EH (cell line): ENCODE data around the gene HSPB2.
A peak's percentile ranks its signal among the peaks of the same experiment; 100 is the strongest.

Experiments
- DNase-seq: peaks from one replicate; pipeline ENCODE4 v3.0.0-alpha.2; 2015; ENCODE audit warnings: low read depth

Gene HSPB2

DNA sequence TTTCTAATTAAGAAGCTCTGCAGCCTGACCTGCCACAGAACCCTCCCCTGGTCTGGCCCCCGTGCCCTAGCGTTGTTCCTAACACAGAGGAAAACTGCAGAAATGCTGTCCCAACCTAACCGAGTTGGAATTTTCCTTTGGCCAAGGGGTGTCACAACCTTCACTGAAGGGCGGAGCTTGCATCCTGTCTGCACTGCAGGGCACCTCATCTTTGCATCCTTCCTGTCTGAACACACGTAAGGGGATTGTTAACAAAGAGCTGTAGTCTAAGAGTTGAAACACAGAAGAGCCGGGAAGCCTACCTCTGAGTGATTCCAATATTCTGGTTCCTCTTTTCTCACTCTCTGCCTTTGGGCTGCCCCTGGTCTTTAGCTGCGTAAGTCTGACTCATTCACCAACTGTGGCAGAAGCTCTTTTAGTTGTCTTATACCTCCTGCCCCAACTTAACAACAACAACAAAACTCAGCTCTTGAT lies 26.2 kb downstream of the HSPB2 start:
- peak; percentile 63 for DNase-seq

DNA sequence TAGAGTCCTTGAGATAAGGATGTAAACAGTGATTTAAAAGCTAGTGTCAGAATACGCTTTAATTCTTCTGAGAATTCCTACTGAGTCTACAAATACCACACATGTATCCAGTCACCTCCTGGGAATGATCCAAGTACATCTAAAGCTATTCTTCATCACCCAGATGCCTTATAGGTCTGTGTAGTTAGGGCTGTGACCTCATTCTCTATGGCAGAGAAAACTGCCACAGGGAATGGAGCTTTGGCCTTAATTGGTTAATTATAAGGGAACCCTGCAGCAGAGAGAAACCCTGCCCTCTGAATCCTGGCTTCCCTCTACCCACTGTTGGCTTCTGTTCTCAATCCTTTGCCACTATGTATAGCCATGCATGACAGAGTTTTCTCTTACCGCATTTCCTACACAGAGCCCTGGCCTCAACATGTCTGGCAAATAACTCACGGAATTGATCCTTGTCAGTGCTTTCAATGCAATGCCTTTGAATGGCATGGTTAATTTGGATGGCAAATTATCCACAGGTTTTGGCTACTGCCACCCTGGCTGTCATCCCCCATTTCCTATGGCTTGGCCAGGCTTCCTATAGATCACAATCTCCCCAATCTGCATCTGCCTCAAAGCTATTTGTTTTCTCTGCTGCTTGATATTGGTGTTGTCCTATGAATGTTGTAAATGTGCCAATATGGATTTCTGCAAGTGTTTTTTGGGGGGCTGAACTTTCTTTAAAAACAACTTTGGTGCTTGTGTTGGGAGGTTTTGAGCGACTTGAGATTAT lies 27.5 kb downstream of the HSPB2 start:
- peak; percentile 93 for DNase-seq

DNA sequence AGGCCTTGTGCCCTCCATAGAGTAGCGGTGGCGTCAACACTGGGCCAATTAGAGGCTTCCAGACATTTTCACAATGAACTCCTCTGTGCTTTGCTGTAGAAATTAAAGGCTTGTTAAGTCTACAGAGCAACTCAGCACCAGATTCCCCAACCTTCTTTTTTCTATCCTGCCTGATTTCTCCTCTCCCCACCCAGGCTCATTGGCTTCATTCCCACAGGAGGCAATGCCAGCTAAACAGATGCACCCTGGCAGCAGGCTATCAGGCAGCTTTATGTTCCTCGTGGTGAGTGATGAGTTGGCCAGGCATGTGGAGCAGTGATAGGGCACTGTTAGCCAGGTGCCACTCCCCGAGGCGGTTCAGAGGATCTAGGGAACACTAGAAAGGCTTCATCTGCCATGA lies 29.4 kb downstream of the HSPB2 start:
- DNase-seq, result no peak

DNA sequence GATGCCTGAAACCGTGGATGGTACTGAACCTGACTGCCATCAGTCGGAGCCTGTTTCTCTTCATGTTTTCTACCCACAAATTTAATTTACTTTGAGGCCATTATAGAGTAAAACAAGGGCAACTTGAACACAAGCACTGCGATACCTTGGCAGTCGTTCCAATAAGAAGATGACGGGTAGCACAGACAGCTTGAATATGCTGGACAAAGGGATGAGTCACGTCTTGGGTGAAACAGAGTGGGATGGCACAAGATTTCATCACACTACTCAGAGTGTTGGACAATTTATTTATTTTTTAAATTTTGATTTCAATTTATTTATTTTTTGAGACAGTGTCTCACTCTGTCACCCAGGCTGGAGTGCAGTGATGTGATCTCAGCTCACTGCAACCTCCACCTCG lies 30.3 kb downstream of the HSPB2 start:
- peak; percentile 43 for DNase-seq

DNA sequence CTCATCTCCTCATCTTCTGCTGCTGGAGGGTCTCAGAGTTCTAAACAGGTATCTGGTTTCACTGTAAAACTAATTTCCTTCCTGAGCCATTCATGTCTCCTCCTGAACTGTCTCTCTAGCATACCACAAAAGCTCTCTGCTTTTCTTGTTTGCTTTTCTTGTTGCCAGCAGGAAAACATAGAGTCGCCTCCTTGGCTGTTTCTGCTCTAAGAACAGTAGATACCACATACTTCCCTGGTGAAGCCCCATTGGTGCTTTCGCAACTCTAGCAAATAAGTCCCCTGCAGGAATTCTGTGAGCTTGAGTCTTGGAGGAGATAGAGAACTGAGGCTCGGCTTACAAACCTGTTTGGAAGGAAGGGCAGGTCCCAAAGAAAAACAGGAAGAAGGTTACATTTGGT lies 31.6 kb downstream of the HSPB2 start:
- peak; percentile 90 for DNase-seq

DNA sequence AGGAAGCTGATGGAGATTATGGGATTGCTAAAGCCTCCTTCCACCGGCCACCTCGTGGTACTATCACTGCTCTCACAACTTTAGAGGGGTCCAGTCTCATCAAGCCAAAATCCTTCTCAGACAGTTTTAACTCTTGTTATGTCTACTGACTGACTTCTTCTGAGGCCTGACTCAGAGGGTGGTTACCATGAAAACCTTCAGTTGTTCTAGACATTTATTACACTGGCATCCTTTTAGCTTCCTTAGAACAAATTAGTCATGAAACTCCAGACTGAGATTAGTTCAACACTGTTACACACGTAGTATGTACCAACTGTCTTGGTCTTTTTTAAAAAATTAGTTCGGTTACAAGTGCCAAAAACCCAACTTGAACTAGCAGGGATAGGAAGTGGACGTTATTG lies 32.1 kb downstream of the HSPB2 start:
- DNase-seq, result peak; percentile 89

DNA sequence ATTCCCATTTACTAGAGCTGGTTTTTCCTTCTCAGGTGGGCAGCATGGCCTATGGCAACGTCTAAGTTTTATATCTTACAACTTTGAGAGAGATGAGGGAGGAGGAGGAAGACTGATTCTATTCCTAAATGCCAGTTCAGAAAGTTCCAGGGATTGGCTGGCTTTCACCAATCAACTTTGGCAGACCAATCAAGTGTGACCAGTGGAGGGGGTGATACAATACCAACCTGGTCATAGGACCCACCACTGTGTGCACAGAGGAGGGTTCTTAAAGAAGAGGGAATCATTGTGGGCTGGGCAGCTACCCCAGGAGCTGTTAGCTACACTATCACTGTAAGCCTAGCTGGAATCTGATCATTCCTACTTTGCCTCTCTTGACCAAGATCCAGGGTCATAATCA lies 32.7 kb downstream of the HSPB2 start:
- DNase-seq, result no peak

DNA sequence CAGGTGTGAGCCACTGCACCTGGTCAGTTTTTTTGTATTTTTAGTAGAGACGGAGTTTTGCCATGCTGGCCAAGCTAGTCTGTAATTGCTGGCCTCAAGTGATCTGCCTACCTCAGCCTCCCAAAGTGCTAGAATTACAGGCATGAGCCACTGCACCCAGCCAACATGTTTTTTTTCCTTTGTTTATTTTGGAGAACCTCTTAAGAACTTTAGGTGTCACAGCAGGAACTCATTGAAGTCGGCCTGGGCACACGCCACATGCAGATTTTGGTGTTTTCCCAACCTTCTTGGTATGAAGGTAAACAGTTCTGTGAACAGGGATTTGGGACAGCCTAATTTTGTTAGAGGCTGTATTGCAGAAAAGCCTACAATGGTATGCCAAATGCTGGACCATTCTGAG lies 34.0 kb downstream of the HSPB2 start:
- no peak for DNase-seq

DNA sequence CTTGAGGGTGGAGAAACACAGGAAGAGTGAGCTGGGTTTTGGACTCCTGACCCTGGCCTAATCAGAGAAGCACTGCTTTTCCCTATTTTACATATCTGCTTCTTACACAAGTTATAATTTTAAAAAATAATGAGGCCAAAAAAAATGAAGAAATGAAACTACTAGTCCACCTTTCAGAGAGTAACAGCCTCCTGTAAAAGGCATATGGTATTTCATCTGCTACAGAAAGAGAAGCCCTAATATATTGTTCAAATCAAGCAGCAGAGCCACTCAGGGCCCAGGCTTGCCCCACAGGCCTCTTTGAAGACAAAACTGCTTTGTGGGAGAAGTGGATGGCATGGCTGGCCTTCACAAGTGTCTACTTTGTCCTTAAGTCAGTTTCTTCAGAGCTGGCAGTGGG lies 34.6 kb downstream of the HSPB2 start:
- no peak for DNase-seq

DNA sequence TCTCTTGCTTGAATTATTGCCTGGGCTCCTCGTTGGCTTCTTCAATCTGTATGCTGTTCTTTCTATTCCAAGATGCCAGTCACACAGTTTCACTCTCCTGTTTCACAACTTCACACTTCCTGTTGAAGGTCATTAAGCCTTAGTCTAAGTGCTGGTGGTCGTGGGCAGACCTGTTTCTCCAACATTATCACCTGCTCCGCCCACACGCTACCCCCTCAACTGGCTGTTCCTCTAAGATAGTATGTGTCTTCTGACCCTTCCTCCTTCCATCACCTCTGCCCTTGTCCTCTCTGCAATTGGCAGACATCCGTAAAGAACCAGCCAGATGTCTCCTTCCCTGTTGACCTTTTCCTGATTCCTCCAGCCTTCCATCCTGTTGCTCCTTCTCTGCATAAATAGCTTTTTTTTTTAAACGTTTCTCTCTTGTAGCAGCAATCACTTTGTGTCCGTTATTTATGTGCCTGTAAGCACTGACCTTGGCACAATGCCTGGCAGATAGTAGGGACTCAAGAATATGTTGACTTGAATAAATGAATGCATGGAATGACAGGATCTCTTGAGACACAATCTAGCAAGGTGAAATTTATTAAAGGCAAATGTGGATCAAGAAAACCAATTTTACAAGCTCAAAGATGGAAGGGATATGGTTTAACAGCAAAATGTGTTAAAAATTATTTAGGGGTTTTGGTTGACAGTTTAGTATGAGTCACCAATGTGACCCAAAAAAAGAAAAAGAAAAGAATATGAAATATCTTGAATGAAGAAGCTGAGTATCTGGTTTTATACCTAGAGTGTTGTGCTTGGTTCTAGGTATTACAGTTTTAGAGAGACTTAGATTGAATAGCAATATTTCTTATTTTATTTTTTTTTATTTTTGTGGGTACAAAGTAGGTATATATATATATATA lies 37.2 kb downstream of the HSPB2 start:
- DNase-seq, result no peak

DNA sequence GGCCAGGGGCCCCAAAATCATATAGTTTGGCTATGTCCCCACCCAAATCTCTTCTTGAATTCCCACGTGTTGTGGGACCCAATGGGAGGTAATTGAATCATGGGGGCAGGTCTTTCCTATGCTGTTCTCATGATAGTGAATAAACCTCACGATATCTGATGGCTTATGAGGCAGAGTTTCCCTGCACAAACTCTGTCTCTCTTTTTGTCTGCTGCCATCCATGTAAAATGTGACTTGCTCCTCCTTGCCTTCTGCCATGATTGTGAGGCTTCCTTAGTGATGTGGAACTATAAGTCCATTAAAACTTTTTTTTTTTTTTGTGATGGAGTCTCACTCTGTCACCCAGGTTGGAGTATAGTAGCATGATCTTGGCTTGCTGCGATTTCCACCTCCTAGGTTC lies 39.0 kb downstream of the HSPB2 start:
- no peak for DNase-seq

DNA sequence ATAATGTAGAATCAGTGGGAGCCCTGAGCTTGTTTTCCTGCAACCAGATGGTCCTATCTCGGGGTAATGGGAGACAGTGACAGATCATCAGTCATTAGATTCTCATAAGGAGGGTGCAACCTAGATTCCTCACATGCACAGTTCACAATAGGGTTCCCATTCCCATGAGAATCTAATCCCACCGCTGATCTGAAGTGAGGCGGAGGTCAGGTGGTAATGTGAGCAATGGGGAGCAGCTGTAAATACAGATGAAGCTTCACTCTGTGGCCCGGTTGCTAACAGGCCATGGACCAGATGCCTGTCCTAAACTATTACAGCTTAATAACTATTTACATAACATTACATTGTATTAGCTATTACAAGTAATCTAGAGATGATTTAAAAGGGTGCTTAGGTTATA lies 41.6 kb downstream of the HSPB2 start:
- DNase-seq, result no peak

DNA sequence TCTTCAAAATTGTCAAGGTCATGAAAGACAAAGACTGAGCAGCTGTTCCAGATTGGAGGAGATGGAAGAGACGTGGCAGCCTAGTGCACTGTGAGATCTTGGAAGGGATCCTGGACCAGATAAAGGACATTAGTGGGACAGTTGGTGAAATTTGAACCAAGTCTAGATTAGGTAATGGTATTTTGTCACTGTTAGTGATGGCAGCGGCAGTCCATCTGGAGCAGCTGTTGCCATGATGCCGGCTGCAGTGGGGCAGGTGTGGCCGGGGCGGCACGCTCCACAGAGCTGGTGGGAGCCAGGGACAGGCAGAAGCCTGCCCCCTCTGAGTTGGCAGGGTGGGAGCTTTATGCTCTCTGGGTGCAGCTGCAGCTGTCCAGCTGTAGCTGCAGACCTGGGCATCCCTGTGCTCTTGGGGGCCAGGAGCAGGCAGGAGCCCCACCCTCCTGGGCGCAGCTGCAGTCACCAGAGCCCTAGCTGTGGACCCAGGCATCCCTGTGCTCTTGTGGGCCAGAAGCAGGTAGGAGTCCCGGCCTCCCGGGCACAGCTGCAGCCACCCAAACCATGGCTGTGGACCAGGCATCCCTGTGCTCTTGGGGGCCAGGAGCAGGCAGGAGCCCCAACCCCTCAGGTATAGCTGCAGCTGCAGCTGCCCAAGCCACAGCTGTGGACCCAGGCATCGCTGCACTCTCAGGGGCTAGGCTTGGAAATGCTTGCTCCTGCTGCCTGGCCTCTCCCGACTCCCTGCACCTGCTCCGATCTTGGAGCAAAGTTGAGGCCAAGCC lies 45.3 kb downstream of the HSPB2 start:
- DNase-seq, result no peak

DNA sequence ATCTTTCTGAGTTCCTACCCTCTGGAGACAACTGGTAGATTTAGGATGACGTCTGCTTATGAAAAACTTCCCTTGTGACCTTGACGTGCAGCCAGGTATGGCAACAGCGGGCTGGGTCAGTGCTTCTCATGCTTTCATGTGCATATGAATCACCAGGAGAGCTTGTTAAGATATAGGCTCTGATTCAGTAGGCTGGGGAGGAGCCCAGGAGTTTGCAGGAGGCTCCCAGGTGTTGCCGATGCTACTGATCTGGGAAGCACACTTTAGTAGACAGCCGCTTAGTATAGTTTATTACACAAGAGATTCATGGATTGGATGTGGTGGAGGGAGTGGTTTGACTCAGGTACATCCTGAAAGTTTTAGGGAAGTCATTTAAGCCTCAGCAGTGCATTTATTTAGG lies 48.4 kb downstream of the HSPB2 start:
- no peak for DNase-seq

DNA sequence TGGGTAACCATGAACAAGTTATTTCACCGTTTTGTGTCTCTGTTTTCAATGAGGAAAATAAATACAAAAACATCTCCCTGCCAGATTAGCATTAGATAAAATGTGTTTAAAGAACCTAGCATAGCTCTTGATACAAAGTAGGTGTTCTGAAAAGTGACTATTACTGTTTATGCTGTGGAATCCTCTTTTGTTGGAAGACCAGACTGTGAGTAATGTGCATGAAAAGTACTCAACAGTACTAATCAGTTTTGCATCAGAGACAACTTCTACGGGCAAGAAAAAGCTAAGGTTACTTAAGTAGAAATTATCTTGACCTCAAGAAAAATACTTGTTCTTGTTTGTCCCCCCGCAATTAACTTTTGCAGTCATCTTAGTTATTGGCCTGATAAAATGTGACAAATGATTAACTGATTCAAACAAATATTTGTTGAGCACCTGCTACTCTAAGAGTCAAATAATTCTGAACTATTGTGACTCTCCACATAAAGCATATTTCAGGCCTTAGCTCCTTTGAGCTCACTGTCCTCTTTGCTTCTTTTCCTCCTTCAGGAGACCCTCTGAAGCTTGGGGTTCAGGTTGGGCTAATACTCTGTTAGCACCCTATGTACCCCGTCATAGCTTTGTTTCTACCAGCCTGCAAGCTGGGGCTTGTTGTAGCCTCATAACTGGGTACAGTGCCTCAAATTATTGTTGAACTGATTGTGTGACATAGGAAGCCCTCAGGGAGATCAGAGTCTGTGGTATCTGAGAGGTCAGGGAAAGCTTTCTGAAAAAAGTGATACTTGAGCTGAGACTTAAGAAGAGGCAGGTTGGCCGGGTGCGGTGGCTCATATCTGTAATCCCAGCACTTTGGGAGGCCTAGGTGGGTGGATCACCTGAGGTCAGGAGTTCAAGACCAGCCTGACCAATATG lies 49.1 kb downstream of the HSPB2 start:
- DNase-seq, result no peak
